Ovary (tissue), 9 donors: Measurements from ENCODE around the gene SERPINA5. TPM values are rescaled to one million over a fixed set of nuclear protein-coding genes. Genes with fewer than 3 reads are reported as not detected.

Source experiments
- DNase-seq, 5 donors: peaks; one replicate each; pipeline ENCODE4 v3.0.0-alpha.2; 2019 to 2020
- H3K27ac ChIP-seq, 2 donors: fragments of 200-600 bp; one replicate each; pipeline versions ENCODE4 v1.5.1 to v1.8.0; 2019 to 2022
- H3K27me3 ChIP-seq: fragments of 200-600 bp; one replicate; pipeline ENCODE4 v1.8.0; 2022
- H3K36me3 ChIP-seq: fragments of 200-600 bp; sonication (generic); one replicate; pipeline ENCODE4 v1.5.1; 2019
- H3K4me1 ChIP-seq: one replicate; pipeline ENCODE4 v1.8.1; 2013; ENCODE audit warnings: mild to moderate bottlenecking, moderate library complexity; ENCODE audit not compliant: insufficient read depth
- H3K4me3 ChIP-seq: fragments of 200-600 bp; sonication (generic); one replicate; pipeline ENCODE4 v1.5.1; 2017
- H3K9me3 ChIP-seq, 2 donors: fragments of 200-600 bp in 1 of 2; sonication (generic) in 1 of 2; one replicate each; pipeline versions ENCODE4 v1.5.1 to v1.8.1; 2013 to 2019; ENCODE audit warnings: mild to moderate bottlenecking in 1 of 2, moderate library complexity in 1 of 2
- CTCF ChIP-seq, 3 donors: fragments of 450-650 bp in 2 of 3; fragments of 200-600 bp in 1 of 3; IDR thresholded peaks; one replicate each; pipeline versions ENCODE4 v1.5.1 to v1.8.0; 2016 to 2022; ENCODE audit warnings: antibody characterized with exemption in 3 of 3, mild to moderate bottlenecking in 1 of 3
- EP300 ChIP-seq: sonication (generic); formaldehyde crosslinking; IDR thresholded peaks from one replicate; pipeline ENCODE4 v1.6.1; 2017; ENCODE audit warnings: antibody characterized with exemption
- POLR2A ChIP-seq: fragments of 450-650 bp; IDR thresholded peaks from one replicate; pipeline ENCODE4 v1.6.1; 2017; ENCODE audit warnings: antibody characterized with exemption, mild to moderate bottlenecking, moderate library complexity
- WGBS, 3 donors: extraction: QIAGEN DNeasy Blood & Tissue Kit in 1 of 3; methylation state at CpG; one replicate each; pipeline versions ENCODE4 v1.1.5 to v1.1.7; 2013 to 2017; 5-methylcytosine and 5-hydroxymethylcytosine counted together
- intact Hi-C, 4 donors: fragments of 100-400 bp; cut with DNase I; formaldehyde crosslinking; loops; one replicate each; pipeline versions ENCODE4 v1.11.0 to v1.15.1; 2022 to 2023
- polyA plus RNA-seq, 2 donors: library from polyadenylated mRNA; stranded (reverse); fragments of 200-250 nt in 1 of 2; fragments of 350-450 nt in 1 of 2; fragmentation: Illumina TruSeq in 1 of 2; extraction: RNeasy Lipid Tissue Mini Kit (QIAGEN cat#74804) in 1 of 2; gene quantifications; one replicate each; pipeline ENCODE4 v1.2.3, GENCODE V29; 2013 to 2014
- total RNA-seq, 7 donors: library from RNA; depleted of rRNA in 2 of 7; stranded (reverse); fragments of >200 nt in 2 of 7; fragmentation: NEBNext Ultra II Directional in 3 of 7; extraction: Animal tissue kit (Norgen Biotek cat#: 25700) in 3 of 7; gene quantifications; one replicate each; pipeline versions ENCODE4 v1.1.0 to v1.2.4, GENCODE V29; 2016 to 2023
- donor health status: DM: no; HTN: no; CAD: no; lungs with moderate emphysema.
- donor health status: DM: no; HTN: no; CAD: no.
- donor health status: Bipolar disorder and iron deficiency.
- donor health status: DM: yes; HTN: yes; CAD: no.
- donor health status: DM: no; HTN: no; CAD: no.
- donor health status: DM: yes; HTN: yes; CAD: no.

Gene SERPINA5
- total and polyA plus RNA-seq, 9 donors: 8.3 to 66.2 (median 23.8) TPM

- no peak overlapping the region for H3K4me3 ChIP-seq
- no peaks in the 10 kb centered on the region for H3K36me3 ChIP-seq
- TF ChIP-seq EP300: no peak
- TF ChIP-seq CTCF (IDR thresholded peaks at IDR 0.05): no peak
- no peak for TF ChIP-seq POLR2A
- intact Hi-C loops: no loop called here
- H3K27ac ChIP-seq: no peak overlapping the region
- no peak for DNase-seq
- WGBS, 3 donors: 74 to 81% (median 75%) methylated on average over 2 of the region's 2 CpGs
- H3K9me3 ChIP-seq: peaks cover 0 to 4% of the 10 kb centered on the region in 2 donors
- no peaks in the 10 kb centered on the region for H3K4me1 ChIP-seq
- H3K27me3 ChIP-seq: no peaks in the 10 kb centered on the region
Observed at GRCh38 chr14:94558842-94559241, 22.4 kb upstream of the SERPINA5 start.

- TF ChIP-seq POLR2A: no peak
- no peak for TF ChIP-seq CTCF (IDR thresholded peaks at IDR 0.05)
- H3K27me3 ChIP-seq: no peaks in the 10 kb centered on the region
- H3K4me3 ChIP-seq: no peak overlapping the region
- H3K27ac ChIP-seq: no peak overlapping the region
- intact Hi-C loops: no loop called here
- H3K9me3 ChIP-seq: peaks cover 0 to 4% of the 10 kb centered on the region in 2 donors
- WGBS, 3 donors: 79 to 83% (median 80%) methylated on average over 9 of the region's 9 CpGs
- H3K4me1 ChIP-seq: no peaks in the 10 kb centered on the region
- no peak for DNase-seq
- H3K36me3 ChIP-seq: no peaks in the 10 kb centered on the region
Observed at GRCh38 chr14:94559638-94560290, 21.5 kb upstream of the SERPINA5 start.

GRCh38 chr14:94560291-94560665 is 20.9 kb upstream of the SERPINA5 start:
- H3K4me1 ChIP-seq: no peaks in the 10 kb centered on the region
- TF ChIP-seq CTCF (IDR thresholded peaks at IDR 0.05): no peak
- no peak for TF ChIP-seq POLR2A
- no peak for TF ChIP-seq EP300
- intact Hi-C loops: no loop called here
- H3K36me3 ChIP-seq: no peaks in the 10 kb centered on the region
- H3K27ac ChIP-seq: no peak overlapping the region
- DNase-seq: no peak
- no peak overlapping the region for H3K4me3 ChIP-seq
- WGBS, 3 donors: 67 to 78% (median 76%) methylated on average over 3 of the region's 3 CpGs
- H3K27me3 ChIP-seq: no peaks in the 10 kb centered on the region
- H3K9me3 ChIP-seq: peaks cover 0 to 4% of the 10 kb centered on the region in 2 donors

- no peaks in the 10 kb centered on the region for H3K27me3 ChIP-seq
- H3K27ac ChIP-seq: no peak within 1 kb of the TSS
- no peaks in the 10 kb centered on the region for H3K36me3 ChIP-seq
- no peak for TF ChIP-seq EP300
- 90 to 96% (median 90%) methylated on average over 11 of the region's 11 CpGs for WGBS, 3 donors
- intact Hi-C loops: no loop called here
- H3K4me1 ChIP-seq: no peaks in the 10 kb centered on the region
- no peak for DNase-seq
- H3K4me3 ChIP-seq: no peak within 1 kb of the TSS
- peaks cover 0 to 4% of the 10 kb centered on the region in 2 donors for H3K9me3 ChIP-seq
Observed at GRCh38 chr14:94560751-94561655, 20.2 kb upstream of the SERPINA5 start, which contains the start of gene SERPINA4. TSS of gene SERPINA4 (plus strand) at chr14:94561442. CDS start at chr14:94563483, 2,041 bp downstream.

GRCh38 chr14:94561656-94562010 is 19.6 kb upstream of the SERPINA5 start:
- Histone ChIP-seq H3K9me3 (peaks cover 0 to 1% of the 10 kb centered on the region in 2 donors), H3K4me3 (no peak overlapping the region), H3K27me3 (no peaks in the 10 kb centered on the region), H3K4me1 (no peaks in the 10 kb centered on the region), H3K27ac (no peak overlapping the region), H3K36me3 (no peaks in the 10 kb centered on the region)
- DNase-seq: peak in 1 of 5 donors; percentile 10
- intact Hi-C loops: no loop called here
- no peak for TF ChIP-seq EP300
- TF ChIP-seq CTCF (IDR thresholded peaks at IDR 0.05): no peak
- TF ChIP-seq POLR2A: no peak
- 81 to 92% (median 90%) methylated on average over 7 of the region's 7 CpGs for WGBS, 3 donors
